ENCODE measurements around the gene TUBA1C.
"Not testable (repeated sequence)": the region's sequence is repeated elsewhere in the genome, so short reads cannot be mapped to it uniquely, and the experiment has no call there.

Gene TUBA1C

DNA sequence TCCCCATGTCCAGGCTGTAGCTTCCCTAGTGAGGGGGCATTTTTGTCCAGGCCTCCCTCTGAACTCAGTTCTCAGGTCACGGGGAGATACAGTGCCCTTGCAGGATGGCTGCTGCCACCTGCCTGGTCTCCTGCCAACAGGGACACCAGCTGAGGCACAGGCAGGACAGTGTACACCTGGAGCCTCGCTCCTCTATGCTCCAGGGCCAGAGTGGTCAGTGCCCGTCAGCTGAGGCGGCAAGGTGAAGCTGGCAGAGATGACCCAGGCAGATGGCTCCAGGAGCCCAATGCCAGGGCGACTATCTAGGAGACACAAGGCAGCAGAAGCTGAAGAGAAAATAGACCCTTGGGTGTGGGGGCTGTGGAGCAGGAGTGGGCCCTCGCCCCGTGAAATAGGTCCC lies 12.6 kb downstream of the TUBA1C start:
- Histone ChIP-seq H3K9ac (ENCODE audit: low read length) (no peak overlapping the region), H3K9me2 (replicated peaks; ENCODE audit: insufficient read depth, low read length) (no peaks in the 10 kb centered on the region), H3K4me1 (ENCODE audit: low read length) (no peaks in the 10 kb centered on the region), H3F3A (ENCODE audit: insufficient read depth, low read length) (peaks cover 18% of the 10 kb centered on the region), H3K4me2 (ENCODE audit: low read depth, low read length) (no peak overlapping the region), H3K9me3 (replicated peaks; ENCODE audit: insufficient read depth, low read length) (no peaks in the 10 kb centered on the region), H2AFZ (ENCODE audit: low read length) (no peak overlapping the region), H4K20me1 (ENCODE audit: insufficient read depth, low read length) (no peaks in the 10 kb centered on the region), H3K79me2 (ENCODE audit: low read length) (no peaks in the 10 kb centered on the region), H3K27me3 (replicated peaks; ENCODE audit: insufficient read depth, low read length) (no peaks in the 10 kb centered on the region), H3K36me3 (replicated peaks; ENCODE audit: insufficient read depth, low read length) (0 out of 2 replicates have a peak, but pooled peaks cover 4% of the 10 kb centered on the region), H3K27ac (ENCODE audit: low read length) (no peak overlapping the region), H3K4me3 (ENCODE audit: low read length) (no peak overlapping the region)
- TF ChIP-seq, protein P1, sequence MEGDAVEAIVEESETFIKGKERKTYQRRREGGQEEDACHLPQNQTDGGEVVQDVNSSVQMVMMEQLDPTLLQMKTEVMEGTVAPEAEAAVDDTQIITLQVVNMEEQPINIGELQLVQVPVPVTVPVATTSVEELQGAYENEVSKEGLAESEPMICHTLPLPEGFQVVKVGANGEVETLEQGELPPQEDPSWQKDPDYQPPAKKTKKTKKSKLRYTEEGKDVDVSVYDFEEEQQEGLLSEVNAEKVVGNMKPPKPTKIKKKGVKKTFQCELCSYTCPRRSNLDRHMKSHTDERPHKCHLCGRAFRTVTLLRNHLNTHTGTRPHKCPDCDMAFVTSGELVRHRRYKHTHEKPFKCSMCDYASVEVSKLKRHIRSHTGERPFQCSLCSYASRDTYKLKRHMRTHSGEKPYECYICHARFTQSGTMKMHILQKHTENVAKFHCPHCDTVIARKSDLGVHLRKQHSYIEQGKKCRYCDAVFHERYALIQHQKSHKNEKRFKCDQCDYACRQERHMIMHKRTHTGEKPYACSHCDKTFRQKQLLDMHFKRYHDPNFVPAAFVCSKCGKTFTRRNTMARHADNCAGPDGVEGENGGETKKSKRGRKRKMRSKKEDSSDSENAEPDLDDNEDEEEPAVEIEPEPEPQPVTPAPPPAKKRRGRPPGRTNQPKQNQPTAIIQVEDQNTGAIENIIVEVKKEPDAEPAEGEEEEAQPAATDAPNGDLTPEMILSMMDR (IDR thresholded peaks at IDR 0.05; ENCODE audit: low read length): no peak
- TF ChIP-seq EZH2 (optimal IDR thresholded peaks at IDR 0.05; ENCODE audit: low read depth, low read length) (no peak), EZH2phosphoT487 (IDR thresholded peaks at IDR 0.05; ENCODE audit: low read length) (no peak)
- no peak for DNase-seq

GRCh38 chr12:49279706-49280159 lies 14.9 kb downstream of the TUBA1C start:
- Histone ChIP-seq H3K36me3 (replicated peaks; ENCODE audit: insufficient read depth, low read length) (no peaks in the 10 kb centered on the region), H3K4me2 (ENCODE audit: low read depth, low read length) (no peak overlapping the region), H4K20me1 (ENCODE audit: insufficient read depth, low read length) (no peaks in the 10 kb centered on the region), H3K27me3 (replicated peaks; ENCODE audit: insufficient read depth, low read length) (peaks cover 6% of the 10 kb centered on the region; the same call in 1 of the 2 replicates), H3K4me3 (ENCODE audit: low read length) (no peak overlapping the region), H3K4me1 (ENCODE audit: low read length) (no peaks in the 10 kb centered on the region), H3F3A (ENCODE audit: insufficient read depth, low read length) (peaks cover 4% of the 10 kb centered on the region; the same call in 1 of the 2 replicates), H3K9me2 (replicated peaks; ENCODE audit: insufficient read depth, low read length) (no peaks in the 10 kb centered on the region), H3K9ac (ENCODE audit: low read length) (no peak overlapping the region), H2AFZ (ENCODE audit: low read length) (no peak overlapping the region), H3K9me3 (replicated peaks; ENCODE audit: insufficient read depth, low read length) (no peaks in the 10 kb centered on the region), H3K79me2 (ENCODE audit: low read length) (no peaks in the 10 kb centered on the region), H3K27ac (ENCODE audit: low read length) (no peak overlapping the region)
- DNase-seq: no peak
- no peak for TF ChIP-seq EZH2phosphoT487 (IDR thresholded peaks at IDR 0.05; ENCODE audit: low read length)
- no peak for TF ChIP-seq EZH2 (optimal IDR thresholded peaks at IDR 0.05; ENCODE audit: low read depth, low read length)
- TF ChIP-seq, protein P1 (IDR thresholded peaks at IDR 0.05; ENCODE audit: low read length): no peak

GRCh38 chr12:49280545-49280944 lies 15.7 kb downstream of the TUBA1C start:
- not testable (repeated sequence) for H3K4me3 ChIP-seq (ENCODE audit: low read length); H3K27ac ChIP-seq (ENCODE audit: low read length); H3K9ac ChIP-seq (ENCODE audit: low read length); H3K36me3 ChIP-seq (replicated peaks; ENCODE audit: insufficient read depth, low read length); H2AFZ ChIP-seq (ENCODE audit: low read length); H3F3A ChIP-seq (ENCODE audit: insufficient read depth, low read length); H4K20me1 ChIP-seq (ENCODE audit: insufficient read depth, low read length); H3K9me3 ChIP-seq (replicated peaks; ENCODE audit: insufficient read depth, low read length); H3K27me3 ChIP-seq (replicated peaks; ENCODE audit: insufficient read depth, low read length); H3K4me2 ChIP-seq (ENCODE audit: low read depth, low read length); H3K79me2 ChIP-seq (ENCODE audit: low read length); DNase-seq; H3K9me2 ChIP-seq (replicated peaks; ENCODE audit: insufficient read depth, low read length); H3K4me1 ChIP-seq (ENCODE audit: low read length)

DNA sequence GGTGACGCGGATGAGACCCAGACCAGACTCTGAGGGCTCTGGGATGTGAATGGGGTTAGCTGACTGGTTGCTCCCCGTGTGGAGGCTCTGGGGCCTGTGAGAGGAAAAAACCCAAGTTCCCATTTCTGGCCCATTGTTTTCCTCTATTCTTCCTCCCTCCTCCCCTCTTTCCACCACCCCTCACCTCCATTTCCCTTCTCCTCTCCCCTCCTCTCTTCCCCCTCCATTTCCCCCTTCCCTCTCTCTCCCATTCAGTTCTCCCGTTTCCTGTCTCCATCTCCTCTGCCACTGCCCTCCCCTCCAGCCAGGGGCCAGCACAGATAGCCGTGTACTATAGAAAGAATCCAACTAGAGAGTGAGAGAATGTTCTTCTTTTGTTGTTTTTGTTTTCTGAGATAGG lies 17.4 kb downstream of the TUBA1C start:
- no peak for DNase-seq
- H2AFZ ChIP-seq (ENCODE audit: low read length): no peak overlapping the region
- H3K4me3 ChIP-seq (ENCODE audit: low read length): no peak overlapping the region
- no peak overlapping the region for H3K9ac ChIP-seq (ENCODE audit: low read length)
- no peaks in the 10 kb centered on the region for H3K9me3 ChIP-seq (replicated peaks; ENCODE audit: insufficient read depth, low read length)
- H3K4me2 ChIP-seq (ENCODE audit: low read depth, low read length): no peak overlapping the region
- H3K27ac ChIP-seq (ENCODE audit: low read length): no peak overlapping the region
- H3F3A ChIP-seq (ENCODE audit: insufficient read depth, low read length): no peaks in the 10 kb centered on the region
- H4K20me1 ChIP-seq (ENCODE audit: insufficient read depth, low read length): no peaks in the 10 kb centered on the region
- H3K4me1 ChIP-seq (ENCODE audit: low read length): no peaks in the 10 kb centered on the region
- no peaks in the 10 kb centered on the region for H3K9me2 ChIP-seq (replicated peaks; ENCODE audit: insufficient read depth, low read length)
- no peak for TF ChIP-seq EZH2phosphoT487 (IDR thresholded peaks at IDR 0.05; ENCODE audit: low read length)
- TF ChIP-seq, protein P1 (IDR thresholded peaks at IDR 0.05; ENCODE audit: low read length): no peak
- TF ChIP-seq EZH2 (optimal IDR thresholded peaks at IDR 0.05; ENCODE audit: low read depth, low read length): no peak
- H3K27me3 ChIP-seq (replicated peaks; ENCODE audit: insufficient read depth, low read length): peaks cover 17% of the 10 kb centered on the region
- H3K79me2 ChIP-seq (ENCODE audit: low read length): no peaks in the 10 kb centered on the region
- H3K36me3 ChIP-seq (replicated peaks; ENCODE audit: insufficient read depth, low read length): no peaks in the 10 kb centered on the region

DNA sequence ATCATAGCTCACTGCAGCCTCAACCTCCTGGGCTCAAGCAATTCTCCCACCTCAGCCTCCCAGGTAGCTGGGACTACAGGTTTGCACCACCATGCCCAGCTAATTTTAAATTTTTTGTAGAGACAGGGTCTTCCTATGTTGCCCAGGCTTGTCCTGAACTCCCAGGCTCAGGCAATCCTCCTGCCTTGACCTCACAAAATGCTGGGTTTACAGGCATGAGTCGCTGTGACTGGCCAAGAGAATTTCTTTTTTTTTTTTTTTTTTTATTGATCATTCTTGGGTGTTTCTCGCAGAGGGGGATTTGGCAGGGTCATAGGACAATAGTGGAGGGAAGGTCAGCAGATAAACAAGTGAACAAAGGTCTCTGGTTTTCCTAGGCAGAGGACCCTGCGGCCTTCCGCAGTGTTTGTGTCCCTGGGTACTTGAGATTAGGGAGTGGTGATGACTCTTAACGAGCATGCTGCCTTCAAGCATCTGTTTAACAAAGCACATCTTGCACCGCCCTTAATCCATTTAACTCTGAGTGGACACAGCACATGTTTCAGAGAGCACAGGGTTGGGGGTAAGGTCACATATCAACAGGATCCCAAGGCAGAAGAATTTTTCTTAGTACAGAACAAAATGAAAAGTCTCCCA lies 18.0 kb downstream of the TUBA1C start:
- not testable (repeated sequence) for H2AFZ ChIP-seq (ENCODE audit: low read length); DNase-seq; H3K79me2 ChIP-seq (ENCODE audit: low read length); H3K9me3 ChIP-seq (replicated peaks; ENCODE audit: insufficient read depth, low read length); H3K27ac ChIP-seq (ENCODE audit: low read length); H3K9me2 ChIP-seq (replicated peaks; ENCODE audit: insufficient read depth, low read length); H3K4me2 ChIP-seq (ENCODE audit: low read depth, low read length); H3K4me3 ChIP-seq (ENCODE audit: low read length); H3K4me1 ChIP-seq (ENCODE audit: low read length); H4K20me1 ChIP-seq (ENCODE audit: insufficient read depth, low read length); H3F3A ChIP-seq (ENCODE audit: insufficient read depth, low read length); H3K9ac ChIP-seq (ENCODE audit: low read length); H3K36me3 ChIP-seq (replicated peaks; ENCODE audit: insufficient read depth, low read length)
- H3K27me3 ChIP-seq (replicated peaks; ENCODE audit: insufficient read depth, low read length): peaks cover 22% of the 10 kb centered on the region
